Stimulated activated CD4-positive, alpha-beta T cell treated with anti-CD3 and anti-CD28 coated beads, Interleukin-4, amount 100 ng/mL, for 24 hours (primary cell): Measurements from ENCODE around the gene GIPC2.
"Not testable (repeated sequence)": the region's sequence is repeated elsewhere in the genome, so short reads cannot be mapped to it uniquely, and the experiment has no call there.

ENCODE experiments used
- DNase-seq: peaks from one replicate; pipeline ENCODE4 v3.0.0-alpha.2; 2020

GIPC2 gene

DNA sequence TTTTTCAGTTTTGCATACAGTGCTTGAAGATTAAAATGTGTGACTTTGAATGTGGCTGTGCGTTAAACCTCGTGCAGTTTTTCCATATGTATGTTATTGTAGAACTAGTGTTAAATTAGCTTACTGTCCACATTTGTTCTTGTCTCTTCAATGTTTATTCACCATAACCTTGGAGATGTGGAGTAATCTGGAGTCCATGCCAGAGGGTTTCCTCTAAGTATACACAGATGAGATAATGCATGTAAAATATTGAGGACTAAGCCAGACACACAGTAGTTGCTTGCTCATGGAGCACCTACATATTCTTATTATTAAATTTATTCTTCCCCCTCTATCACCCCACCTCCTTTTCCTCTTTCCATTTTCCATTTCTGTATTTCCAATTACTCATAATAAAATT, 7.7 kb upstream of the GIPC2 start:
- DNase-seq = no peak

DNA sequence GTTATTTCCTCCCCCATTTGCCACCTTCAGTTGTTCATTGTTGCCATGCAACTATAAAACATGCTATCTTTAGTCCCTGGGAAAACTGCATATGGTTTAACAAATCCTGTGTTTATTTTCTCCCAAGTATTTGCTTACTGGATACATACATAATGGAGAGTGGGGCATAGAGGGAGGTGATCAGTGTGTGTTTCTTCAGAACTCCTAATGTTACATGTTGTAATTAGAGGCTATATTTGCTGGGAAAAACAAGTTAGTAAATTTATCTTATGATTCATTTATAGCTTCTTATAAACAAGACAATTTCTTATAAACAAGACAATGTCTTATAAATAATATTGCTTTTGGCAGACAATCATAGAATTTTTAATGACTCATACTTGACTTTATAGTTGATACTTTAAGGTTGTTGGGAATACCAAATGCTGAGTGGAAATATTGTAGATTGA, 7.3 kb upstream of the GIPC2 start:
- no peak for DNase-seq

GRCh38 chr1:78040484-78041089, 5.2 kb upstream of the GIPC2 start:
- no peak for DNase-seq

- DNase-seq = no peak
These were observed 2.3 kb upstream of the GIPC2 start for GRCh38 chr1:78043436-78043835.

DNA sequence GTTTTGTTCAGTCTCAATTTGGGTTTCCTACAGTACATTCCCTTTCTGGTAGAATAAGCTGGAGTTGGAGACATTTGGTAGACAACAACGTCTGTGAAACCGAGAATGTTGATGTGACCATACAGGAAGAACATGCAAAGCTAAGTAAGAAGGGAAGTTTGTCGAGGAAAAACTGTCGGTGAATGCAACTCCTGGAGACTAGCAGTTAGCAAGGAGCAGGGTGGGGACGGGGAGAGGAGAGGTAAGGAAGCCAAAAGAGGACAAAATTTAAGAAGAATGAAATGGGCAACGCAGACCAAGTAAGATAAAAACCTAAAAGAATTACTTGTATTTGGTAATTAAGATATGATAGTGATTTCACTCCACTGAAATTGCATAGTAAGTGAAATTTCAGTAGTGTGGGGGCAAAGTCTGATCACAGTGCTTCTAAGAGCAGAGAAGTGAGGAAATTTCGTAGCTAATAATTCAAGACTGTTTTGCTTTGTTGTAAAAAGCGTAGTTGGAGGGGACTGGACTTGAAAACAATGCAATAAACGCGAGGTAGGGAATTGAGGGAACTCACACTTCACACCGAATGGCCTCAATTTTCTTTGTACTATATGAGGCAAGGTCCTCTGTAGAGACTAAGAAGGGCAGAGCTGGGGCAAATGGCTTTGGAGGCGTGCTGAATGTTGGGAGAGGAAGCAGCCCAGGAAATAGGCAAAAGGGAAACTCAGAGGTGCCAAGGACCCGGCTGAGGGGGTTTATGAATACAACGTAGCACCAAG, 787 bp upstream of the GIPC2 start:
- no peak for DNase-seq

- DNase-seq = no peak
These were observed 222 bp upstream of the GIPC2 start for GRCh38 chr1:78045563-78045925.

GRCh38 chr1:78047106-78047505, 1.3 kb downstream of the GIPC2 start:
- no peak for DNase-seq

GRCh38 chr1:78047631-78048030, 1.9 kb downstream of the GIPC2 start:
- DNase-seq = no peak

DNA sequence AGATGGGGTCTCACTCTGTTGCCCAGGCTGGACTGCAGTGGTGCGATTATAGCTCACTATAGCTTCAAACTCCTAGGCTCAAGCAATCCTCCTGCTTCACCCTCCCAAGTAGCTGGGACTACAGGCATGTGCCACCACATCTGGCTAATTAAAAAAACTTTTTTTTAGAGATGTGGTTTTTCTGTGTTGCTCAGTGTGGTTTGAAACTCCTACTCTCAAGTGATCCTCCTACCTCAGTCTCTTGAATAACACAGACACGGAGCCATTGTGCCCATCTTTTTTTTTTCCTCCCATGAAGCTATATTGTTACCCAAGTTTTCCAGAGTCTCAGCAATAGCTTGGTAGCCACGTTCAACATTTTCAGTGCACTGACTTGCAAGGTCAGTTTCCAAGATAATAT, 2.7 kb downstream of the GIPC2 start:
- DNase-seq = no peak

DNA sequence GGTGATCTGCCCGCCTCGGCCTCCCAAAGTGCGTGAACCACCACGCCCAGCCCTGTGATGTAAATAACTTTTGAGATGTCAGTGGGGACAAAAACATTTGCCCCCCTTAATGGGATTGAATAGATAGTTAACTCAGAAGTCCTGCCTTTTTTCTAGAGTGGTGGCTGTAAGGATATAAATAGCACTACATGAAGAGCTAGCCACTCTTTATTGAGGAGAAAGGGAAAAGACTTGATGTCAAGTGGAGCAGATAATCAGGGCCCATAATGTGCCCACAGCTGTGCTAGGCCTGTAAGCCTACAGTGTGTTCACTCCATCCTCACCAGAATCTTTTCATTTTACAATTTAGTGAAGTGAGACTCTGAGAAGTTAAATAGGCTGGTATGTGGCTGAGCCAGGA, 3.6 kb downstream of the GIPC2 start:
- no peak for DNase-seq

GRCh38 chr1:78051005-78051404, 5.2 kb downstream of the GIPC2 start:
- DNase-seq = no peak

DNA sequence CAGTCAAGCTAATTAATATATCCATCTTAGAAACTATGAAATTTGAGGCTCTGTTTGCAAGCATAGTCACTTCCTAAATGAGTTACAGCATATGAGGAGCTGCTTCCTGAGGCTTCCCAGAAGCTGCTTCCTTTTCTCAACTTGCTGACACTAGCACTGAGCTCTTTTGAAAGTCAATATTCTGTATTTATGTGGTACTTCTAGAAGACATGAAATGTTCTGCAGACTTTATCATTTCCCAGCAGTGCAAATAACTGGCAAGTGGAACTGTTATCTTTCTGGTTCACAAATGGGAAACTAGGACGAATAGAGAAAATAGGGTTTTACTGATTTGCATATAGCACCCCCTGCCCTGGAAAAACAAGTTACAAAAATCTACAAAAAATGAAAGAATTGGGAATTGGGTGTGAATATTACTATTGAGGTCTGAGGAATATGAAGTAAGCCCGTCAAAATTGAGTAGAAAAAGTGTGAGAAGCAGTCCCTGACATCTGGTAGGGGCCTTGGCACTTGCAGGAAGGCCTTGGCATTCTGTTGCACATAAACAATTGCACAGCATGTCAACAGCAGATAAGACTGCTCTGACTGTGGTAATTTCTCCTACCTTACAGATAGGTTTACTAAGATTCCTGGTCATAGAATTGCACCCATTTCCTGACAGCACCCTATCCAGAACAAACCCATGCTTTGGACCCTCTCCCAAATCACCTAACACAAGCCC, 7.1 kb downstream of the GIPC2 start:
- no peak for DNase-seq

GRCh38 chr1:78053498-78053897, 7.7 kb downstream of the GIPC2 start:
- DNase-seq = no peak

DNA sequence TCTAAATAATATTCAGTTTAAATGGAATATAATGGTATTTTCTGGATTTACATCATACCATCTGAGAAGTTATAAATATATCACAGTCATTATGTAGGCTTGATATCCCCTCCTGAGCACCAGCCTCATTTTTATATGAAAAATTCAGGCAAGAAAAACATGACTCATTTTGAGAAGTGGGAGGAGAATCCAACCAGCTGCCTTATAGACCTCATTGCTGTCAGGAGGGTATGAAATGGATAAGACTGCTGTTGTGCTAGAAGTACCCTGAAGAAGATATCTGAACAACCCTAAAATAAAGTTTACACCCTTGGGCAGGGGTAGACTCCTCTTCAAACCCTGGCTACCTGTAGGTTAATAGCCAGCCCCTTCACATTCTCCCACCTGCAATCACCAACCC, 8.8 kb downstream of the GIPC2 start:
- no peak for DNase-seq

DNA sequence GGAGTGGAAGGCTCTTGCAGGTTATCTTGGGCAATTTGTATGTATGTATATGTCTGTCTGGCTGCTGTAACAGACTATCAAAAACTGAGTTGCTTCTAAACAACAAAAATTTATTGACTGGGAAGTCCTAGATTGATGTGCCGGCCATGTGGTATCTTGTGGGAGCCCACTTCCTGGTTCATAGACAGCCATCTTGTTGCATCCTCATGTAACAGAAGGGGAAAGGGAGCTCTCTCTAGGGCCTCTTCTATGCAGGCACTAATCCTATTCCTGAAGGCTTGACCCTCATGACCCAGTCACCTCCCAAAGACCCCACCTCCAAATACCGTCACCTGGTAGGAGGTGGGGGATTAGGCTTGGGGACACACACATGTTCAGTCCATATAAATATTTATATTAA, 9.2 kb downstream of the GIPC2 start:
- DNase-seq = no peak

- no peak for DNase-seq
These were observed 9.9 kb downstream of the GIPC2 start for GRCh38 chr1:78055565-78056132.

DNA sequence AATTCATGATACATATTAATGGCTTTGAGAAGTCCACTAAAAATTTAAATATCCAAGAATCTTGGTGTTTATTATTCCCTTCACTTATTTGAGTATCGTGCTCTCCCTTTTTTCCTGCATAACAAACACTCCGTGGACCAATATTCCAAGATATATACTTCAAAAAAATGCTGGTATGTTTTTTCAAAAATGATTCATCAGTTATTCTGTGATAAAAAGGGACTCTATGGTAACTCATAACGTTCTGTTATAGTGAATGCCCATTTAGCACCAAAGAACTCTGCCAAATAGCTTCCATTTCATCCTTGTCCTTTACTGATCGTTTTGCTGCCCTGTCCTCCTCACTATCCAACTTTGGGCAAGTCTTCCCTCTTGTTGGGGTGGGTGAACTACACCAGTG, 12.9 kb downstream of the GIPC2 start:
- no peak for DNase-seq

DNA sequence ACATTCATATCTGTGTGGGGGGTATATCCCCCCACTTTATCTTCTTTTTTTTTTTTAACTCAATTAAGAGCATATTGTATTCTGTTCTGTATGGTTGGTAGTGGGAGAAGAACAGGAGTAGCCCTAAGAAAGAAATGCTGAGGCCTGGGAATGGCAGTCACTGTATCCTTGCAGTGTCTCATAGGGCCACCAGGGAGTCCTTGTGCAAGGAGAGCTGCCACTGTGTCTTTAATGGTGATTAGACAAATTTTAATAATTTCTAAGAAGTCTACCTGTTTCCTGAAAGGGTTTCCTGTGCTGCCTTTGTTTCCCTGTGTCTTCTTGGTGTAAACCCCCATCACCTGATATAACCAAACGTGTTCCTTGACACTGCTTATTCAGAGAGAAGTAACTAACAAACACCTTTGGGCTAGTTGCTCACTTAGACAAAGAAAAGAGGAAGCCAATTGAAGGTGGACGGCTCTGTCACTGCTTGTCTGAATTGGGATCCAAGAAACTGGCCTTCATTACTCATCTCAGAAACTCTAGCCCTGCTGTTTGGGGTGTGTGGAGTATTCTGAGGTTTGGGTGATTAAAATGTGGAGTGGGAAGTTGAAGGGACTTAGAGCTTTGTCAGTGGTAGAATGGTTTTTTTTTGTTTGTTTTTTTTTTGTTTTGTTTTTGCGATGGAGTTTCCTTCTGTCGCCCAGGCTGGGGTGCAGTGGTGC, 15.2 kb downstream of the GIPC2 start:
- no peak for DNase-seq

DNA sequence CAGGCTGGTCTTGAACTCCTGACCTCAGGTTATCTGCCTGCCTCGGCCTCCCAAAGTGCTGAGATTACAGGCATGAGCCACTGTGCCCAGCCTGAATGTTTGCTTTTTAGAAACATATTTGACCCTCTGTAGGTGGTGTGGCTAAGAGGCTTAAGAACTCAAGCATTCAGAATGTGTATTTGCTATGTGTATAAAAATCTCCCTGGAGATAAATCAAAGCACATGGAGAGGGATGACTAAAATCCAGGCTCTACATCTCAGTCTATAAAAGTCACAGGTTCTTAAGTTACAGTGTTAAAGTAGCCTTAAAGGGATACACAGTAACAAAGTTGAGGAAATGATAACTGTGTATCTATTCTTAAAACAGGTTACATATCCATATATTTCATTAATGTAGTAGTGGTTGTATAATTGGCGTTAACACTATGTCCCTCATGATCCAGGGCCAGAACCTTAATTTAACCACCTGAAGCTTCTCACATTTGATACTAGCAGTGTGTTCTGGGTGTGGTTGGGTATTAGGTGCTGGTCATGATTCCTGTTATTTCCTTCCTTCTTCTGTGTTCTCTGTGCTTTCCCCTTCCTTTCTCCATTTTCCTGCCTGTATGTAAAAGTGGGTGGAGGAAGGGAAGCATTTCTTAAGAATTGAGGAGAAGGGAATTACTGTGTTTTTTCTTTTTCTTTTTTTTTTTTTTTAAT, 16.2 kb downstream of the GIPC2 start:
- no peak for DNase-seq

- not testable (repeated sequence) for DNase-seq
These were observed 19.1 kb downstream of the GIPC2 start for GRCh38 chr1:78064886-78065285.

DNA sequence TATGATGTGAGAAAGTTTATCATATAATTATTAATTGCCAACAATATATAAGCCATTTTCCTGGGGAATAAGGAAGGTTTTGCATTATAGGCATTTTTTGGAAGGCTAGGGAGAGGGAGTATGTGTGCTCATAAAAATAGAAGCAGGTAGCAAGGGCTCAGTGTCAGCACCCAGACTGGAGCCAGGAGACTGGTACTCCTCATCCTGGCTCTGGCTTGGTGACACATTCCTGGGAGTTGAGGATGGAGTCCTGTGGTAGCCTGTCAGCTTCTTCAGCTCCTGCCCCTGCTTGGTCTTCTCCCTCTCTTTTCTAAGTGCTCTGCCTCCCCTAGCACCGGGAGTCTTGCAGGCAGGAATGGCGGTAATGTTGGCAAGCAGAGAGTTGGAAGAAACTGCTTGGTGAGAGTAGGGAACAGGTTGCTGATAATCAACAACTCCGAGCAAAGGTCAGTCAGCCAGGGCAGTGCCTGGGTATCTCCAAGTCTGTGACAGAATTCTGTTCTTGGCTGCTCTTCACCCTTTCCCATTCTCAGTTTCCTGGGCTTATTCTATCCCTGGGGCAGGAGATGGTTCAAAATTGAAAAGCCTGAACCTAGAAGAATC, 23.0 kb downstream of the GIPC2 start:
- no peak for DNase-seq

- DNase-seq = no peak
These were observed 24.0 kb downstream of the GIPC2 start for GRCh38 chr1:78069784-78070183.
